ENCODE results near the gene MRM2. TPM values are rescaled to one million over a fixed set of nuclear protein-coding genes. Genes with fewer than 3 reads are reported as not detected.

Gene MRM2
- polyA plus RNA-seq, 3 donors from 2014 or later: 24.5 to 47.2 (median 33.1) TPM

GRCh38 chr7:2249744-2250323 is 7.8 kb upstream of the MRM2 start:
- DNase-seq: no peak
- Mint-ChIP-seq H3K4me3 (peak overlapping the region in 1 of 5 donors; percentile 29), H3K27me3 (ENCODE audit: low read depth in 3 of 3) (peaks cover 1 to 2% (median 2%) of the 10 kb centered on the region in 3 donors), H3K36me3 (peaks cover 0 to 8% (median 5%) of the 10 kb centered on the region in 3 donors), H3K9me3 (no peaks in the 10 kb centered on the region), H3K4me1 (peaks cover 39 to 41% of the 10 kb centered on the region in 2 donors), H3K27ac (peak overlapping the region in 2 of 6 donors; percentile 16 to 42)

DNA sequence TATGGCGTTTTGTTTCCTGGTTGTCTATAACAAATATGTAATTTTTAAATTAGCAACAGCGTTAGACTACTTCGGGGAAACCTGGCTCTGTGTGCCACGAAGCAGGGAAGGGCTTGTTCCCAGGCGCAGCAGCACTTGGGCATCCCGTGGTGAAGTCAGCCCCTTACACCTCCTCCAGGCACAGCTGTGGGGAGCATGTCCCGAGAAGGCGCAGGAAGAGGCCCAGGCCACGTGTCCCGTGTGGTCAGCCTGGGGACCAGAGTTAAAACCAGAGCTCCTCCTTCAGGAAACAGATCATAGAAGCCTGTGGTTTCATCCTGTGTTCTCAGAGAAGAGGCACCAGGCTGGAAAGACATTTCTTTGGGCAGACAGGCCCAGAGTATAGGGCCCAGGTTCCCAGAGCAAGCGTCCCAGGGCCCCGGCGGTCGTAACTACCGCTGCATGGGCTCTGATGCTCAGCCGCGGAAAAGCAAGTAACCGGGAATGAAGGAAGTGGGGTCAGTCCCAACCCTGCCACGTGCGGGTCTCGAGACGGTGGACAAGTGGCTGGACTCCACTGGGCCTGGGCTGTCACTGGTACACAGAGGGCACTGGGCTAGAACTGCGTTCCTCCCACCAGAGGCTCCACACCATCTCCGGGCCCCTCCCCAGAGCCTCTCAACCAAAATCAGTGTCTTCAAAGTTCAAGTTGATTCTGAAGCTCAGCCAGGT is 7.1 kb upstream of the MRM2 start:
- H3K36me3 Mint-ChIP-seq: peaks cover 0 to 8% (median 5%) of the 10 kb centered on the region in 3 donors
- peaks cover 41% of the 10 kb centered on the region in 2 donors for H3K4me1 Mint-ChIP-seq
- DNase-seq: peak; percentile 46 to 55 (median 50)
- peaks cover under 1 to 2% (median 2%) of the 10 kb centered on the region in 3 donors for H3K27me3 Mint-ChIP-seq (ENCODE audit: low read depth in 3 of 3)
- H3K4me3 Mint-ChIP-seq: peak overlapping the region; percentile 66 to 83 (median 77)
- peak overlapping the region; percentile 66 to 89 (median 82) for H3K27ac Mint-ChIP-seq
- no peaks in the 10 kb centered on the region for H3K9me3 Mint-ChIP-seq

DNA sequence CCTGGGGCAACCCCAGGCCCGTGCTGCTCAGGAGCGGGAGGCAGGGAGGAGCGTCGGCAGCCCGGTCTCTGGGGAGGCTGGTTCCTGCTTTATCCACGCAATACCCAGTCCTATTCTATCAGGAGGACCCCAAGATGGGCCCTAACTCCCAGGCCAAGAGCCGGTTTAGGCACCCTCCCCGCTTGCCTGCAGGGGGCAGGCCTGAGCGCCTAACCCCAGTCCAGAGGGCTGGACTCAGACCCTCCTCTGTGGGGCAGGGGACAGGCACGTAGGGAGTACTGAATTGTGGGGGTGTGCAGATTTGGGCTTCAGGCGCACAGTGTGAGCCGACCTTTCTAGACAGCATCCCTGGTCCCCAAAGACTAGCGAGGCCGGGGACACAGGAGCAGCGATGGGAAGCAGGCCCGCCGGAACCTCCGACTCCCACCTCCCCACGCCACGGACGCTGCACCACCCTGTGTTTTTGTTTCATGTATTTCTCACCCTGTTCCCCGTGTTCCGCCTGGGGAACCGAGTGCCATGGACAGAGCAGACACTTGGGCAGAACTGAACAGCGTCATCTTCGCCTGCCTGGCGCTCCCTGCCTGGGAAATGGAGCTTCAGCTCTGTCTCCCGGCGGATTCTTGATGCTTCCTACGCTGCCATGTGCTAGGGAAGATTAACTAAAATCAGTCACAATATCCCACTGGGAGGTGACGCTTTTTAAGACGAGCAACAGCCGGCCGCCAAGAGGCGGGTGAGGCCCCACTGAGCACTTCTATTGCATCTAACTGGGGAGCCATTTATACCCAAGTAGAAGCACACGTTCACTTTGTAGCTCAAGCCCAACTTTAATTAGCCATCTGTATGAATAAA is 5.4 kb upstream of the MRM2 start:
- peaks cover 44 to 47% of the 10 kb centered on the region in 2 donors for H3K4me1 Mint-ChIP-seq
- H3K9me3 Mint-ChIP-seq: no peaks in the 10 kb centered on the region
- H3K4me3 Mint-ChIP-seq: peak overlapping the region in 2 of 5 donors; percentile 36 to 53
- DNase-seq: no peak
- H3K27me3 Mint-ChIP-seq (ENCODE audit: low read depth in 3 of 3): peaks cover 0 to 2% (median 2%) of the 10 kb centered on the region in 3 donors
- peaks cover 0 to 8% (median 5%) of the 10 kb centered on the region in 3 donors for H3K36me3 Mint-ChIP-seq
- H3K27ac Mint-ChIP-seq: no peak overlapping the region

GRCh38 chr7:2245883-2246675 is 4.1 kb upstream of the MRM2 start:
- Mint-ChIP-seq H3K4me1 (peaks cover 41 to 42% of the 10 kb centered on the region in 2 donors), H3K4me3 (peak overlapping the region in 4 of 5 donors; percentile 38 to 63 (median 52)), H3K36me3 (peaks cover 0 to 8% (median 5%) of the 10 kb centered on the region in 3 donors), H3K9me3 (no peaks in the 10 kb centered on the region), H3K27ac (no peak overlapping the region), H3K27me3 (ENCODE audit: low read depth in 3 of 3) (peaks cover 0 to 5% (median 2%) of the 10 kb centered on the region in 3 donors)
- DNase-seq: no peak

GRCh38 chr7:2244404-2244995 is 2.5 kb upstream of the MRM2 start:
- H3K27ac Mint-ChIP-seq: peak overlapping the region in 1 of 6 donors; percentile 41
- H3K27me3 Mint-ChIP-seq (ENCODE audit: low read depth in 3 of 3): peaks cover 0 to 5% (median 2%) of the 10 kb centered on the region in 3 donors
- H3K36me3 Mint-ChIP-seq: peaks cover 0 to 8% (median 5%) of the 10 kb centered on the region in 3 donors
- H3K9me3 Mint-ChIP-seq: no peaks in the 10 kb centered on the region
- H3K4me3 Mint-ChIP-seq: peak overlapping the region in 2 of 5 donors; percentile 21 to 24
- no peak for DNase-seq
- H3K4me1 Mint-ChIP-seq: peaks cover 37 to 41% of the 10 kb centered on the region in 2 donors

DNA sequence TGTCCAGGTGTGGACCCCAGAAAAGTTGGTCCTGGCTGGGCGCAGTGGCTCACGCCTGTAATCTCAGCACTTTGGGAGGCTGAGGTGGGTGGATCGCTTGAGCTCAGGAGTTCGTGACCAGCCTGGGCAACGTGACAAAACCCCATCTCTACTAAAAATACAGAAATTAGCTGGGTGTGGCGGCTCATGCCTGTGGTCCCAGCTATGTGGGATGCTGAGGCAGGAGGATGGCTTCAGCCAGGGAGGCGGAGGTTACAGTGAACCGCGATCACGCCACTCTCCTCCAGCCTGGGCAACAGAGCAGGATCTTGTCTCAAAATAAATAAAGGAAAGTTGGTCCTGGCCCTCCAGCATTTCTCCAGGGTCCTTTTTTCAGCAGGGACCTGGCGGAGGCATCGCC is 1.5 kb upstream of the MRM2 start:
- Mint-ChIP-seq H3K4me1 (peaks cover 27 to 31% of the 10 kb centered on the region in 2 donors), H3K27me3 (ENCODE audit: low read depth in 3 of 3) (peaks cover 0 to 5% (median 2%) of the 10 kb centered on the region in 3 donors), H3K9me3 (no peaks in the 10 kb centered on the region), H3K27ac (peak overlapping the region in 1 of 6 donors; percentile 49), H3K4me3 (peak overlapping the region; percentile 27 to 96 (median 59)), H3K36me3 (peaks cover 0 to 3% (median 0%) of the 10 kb centered on the region in 3 donors)
- DNase-seq: no peak

DNA sequence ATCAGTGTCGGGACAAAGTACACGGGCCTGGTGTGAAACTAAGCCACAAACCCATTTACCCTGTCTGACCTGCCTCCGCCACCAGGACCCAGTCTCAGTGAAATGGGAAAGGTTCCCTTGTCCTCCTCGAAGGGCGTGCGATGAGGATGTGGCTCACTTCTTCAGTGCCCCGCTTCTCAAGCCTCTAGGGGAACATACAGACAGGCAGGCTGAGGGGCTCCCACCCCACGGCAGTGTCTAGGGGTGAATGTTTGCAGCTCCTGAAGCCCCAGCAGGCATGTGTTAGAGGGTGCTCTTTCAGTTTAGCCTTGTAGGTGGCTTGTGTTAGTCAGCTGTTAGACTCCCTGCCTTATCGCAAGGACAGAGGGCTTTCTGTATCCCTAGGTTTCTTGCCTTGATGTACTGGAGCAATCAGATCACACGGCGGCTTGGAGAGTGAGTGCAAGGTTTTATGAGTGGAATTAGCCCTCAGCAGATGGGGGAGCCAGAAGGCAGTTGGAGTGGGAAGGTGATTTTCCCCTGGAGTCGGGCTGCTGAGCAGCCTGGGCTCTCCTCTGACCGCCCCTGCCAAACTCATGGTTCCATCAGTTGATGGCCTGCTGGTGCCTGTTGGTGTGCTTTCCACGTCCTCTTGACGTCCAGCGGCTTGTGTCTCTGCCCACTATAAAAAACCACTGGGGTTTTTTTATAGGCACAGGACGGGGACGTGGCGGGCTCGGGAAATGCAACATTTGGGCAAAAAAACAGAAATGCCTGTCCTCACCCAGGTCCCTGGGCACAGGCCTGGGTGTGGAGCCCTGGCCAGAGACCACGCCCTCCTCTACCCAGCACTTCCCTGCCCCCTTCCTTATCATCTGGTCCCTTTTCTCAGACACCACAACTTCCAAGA is 780 bp upstream of the MRM2 start:
- Mint-ChIP-seq H3K9me3 (no peaks in the 10 kb centered on the region), H3K27ac (peak overlapping the region; percentile 81 to 92 (median 86)), H3K4me1 (peaks cover 20 to 26% of the 10 kb centered on the region in 2 donors), H3K36me3 (peaks cover 0 to 3% (median 0%) of the 10 kb centered on the region in 3 donors), H3K4me3 (peak overlapping the region; percentile 87 to 96 (median 93)), H3K27me3 (ENCODE audit: low read depth in 3 of 3) (peaks cover 0 to 5% (median 2%) of the 10 kb centered on the region in 3 donors)
- DNase-seq: peak in 2 of 3 donors; percentile 10 to 17

DNA sequence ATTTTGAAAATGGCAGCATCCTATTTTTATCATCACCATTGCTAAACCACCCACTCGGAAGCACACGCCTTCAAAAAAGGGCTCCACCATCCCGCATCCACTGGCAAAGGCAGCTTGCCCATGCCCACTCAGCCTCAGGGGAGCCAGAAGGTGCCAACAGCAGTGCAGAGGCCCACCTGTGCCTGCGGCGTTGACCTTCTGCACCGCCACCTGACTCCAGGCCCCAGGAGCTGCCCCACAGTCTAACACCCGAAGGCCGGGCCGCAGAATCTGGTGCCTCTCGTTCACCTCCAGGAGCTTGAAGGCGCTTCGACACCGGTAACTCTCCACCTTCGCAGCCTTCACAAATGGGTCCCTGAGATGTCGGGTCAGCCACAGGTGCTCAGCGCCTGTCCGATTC is 2.8 kb downstream of the MRM2 start:
- peaks cover 16 to 21% of the 10 kb centered on the region in 2 donors for H3K4me1 Mint-ChIP-seq
- peaks cover 2 to 4% (median 3%) of the 10 kb centered on the region in 3 donors for H3K27me3 Mint-ChIP-seq (ENCODE audit: low read depth in 3 of 3)
- H3K36me3 Mint-ChIP-seq: peaks cover 4 to 10% (median 9%) of the 10 kb centered on the region in 3 donors
- no peak overlapping the region for H3K27ac Mint-ChIP-seq
- H3K9me3 Mint-ChIP-seq: no peaks in the 10 kb centered on the region
- no peak for DNase-seq
- peak overlapping the region in 1 of 5 donors; percentile 15 for H3K4me3 Mint-ChIP-seq

GRCh38 chr7:2237109-2237602 is 4.8 kb downstream of the MRM2 start:
- peaks cover 4 to 10% (median 9%) of the 10 kb centered on the region in 3 donors for H3K36me3 Mint-ChIP-seq
- H3K4me1 Mint-ChIP-seq: peaks cover 15 to 26% of the 10 kb centered on the region in 2 donors
- no peak overlapping the region for H3K4me3 Mint-ChIP-seq
- H3K27me3 Mint-ChIP-seq (ENCODE audit: low read depth in 3 of 3): peaks cover 2 to 6% (median 3%) of the 10 kb centered on the region in 3 donors
- peak overlapping the region in 1 of 6 donors; percentile 1 for H3K27ac Mint-ChIP-seq
- H3K9me3 Mint-ChIP-seq: no peaks in the 10 kb centered on the region
- no peak for DNase-seq

- Mint-ChIP-seq H3K4me3 (peak overlapping the region; percentile 53 to 70 (median 65)), H3K9me3 (no peaks in the 10 kb centered on the region), H3K27me3 (ENCODE audit: low read depth in 3 of 3) (peaks cover 2 to 4% (median 3%) of the 10 kb centered on the region in 3 donors), H3K4me1 (peaks cover 34 to 49% of the 10 kb centered on the region in 2 donors), H3K27ac (peak overlapping the region in 2 of 6 donors; percentile 28 to 72), H3K36me3 (peaks cover 4 to 10% (median 9%) of the 10 kb centered on the region in 3 donors)
- no peak for DNase-seq
Observed at GRCh38 chr7:2233926-2234325, 8.1 kb downstream of the MRM2 start.

- H3K9me3 Mint-ChIP-seq: no peaks in the 10 kb centered on the region
- H3K27me3 Mint-ChIP-seq (ENCODE audit: low read depth in 3 of 3): peaks cover 2 to 4% (median 3%) of the 10 kb centered on the region in 3 donors
- peak within 1 kb of the TSS; percentile 73 to 89 (median 84) for H3K27ac Mint-ChIP-seq
- peaks cover 4 to 10% (median 9%) of the 10 kb centered on the region in 3 donors for H3K36me3 Mint-ChIP-seq
- peak; percentile 83 to 88 (median 87) for DNase-seq
- H3K4me1 Mint-ChIP-seq: peaks cover 34 to 49% of the 10 kb centered on the region in 2 donors
- peak within 1 kb of the TSS; percentile 93 to 96 (median 95) for H3K4me3 Mint-ChIP-seq
Observed at GRCh38 chr7:2232766-2233520, 9.1 kb downstream of the MRM2 start, which contains the start of gene MAD1L1. Gene MAD1L1 (minus strand): TSS chr7:2232945. CDS start chr7:2230133, 2,812 bp downstream.

Measured in immature natural killer cell (primary cell).